OCI-LY3 (cell line): Measurements from ENCODE around the gene SAPCD2.

ENCODE experiments used
- H2AFZ ChIP-seq: fragments of 200-600, 300-600 bp; shearing (Covaris generic); 2 replicates; pipeline ENCODE4 v1.6.0; 2014; ENCODE audit warnings: antibody characterized with exemption, low read depth, low read length
- H3K27ac ChIP-seq: fragments of 200-600, 300-600 bp; sonication (generic); 2 replicates; pipeline ENCODE4 v1.5.1; 2014; ENCODE audit warnings: mild to moderate bottlenecking, low read length, moderate library complexity, mixed read lengths
- H3K27me3 ChIP-seq: fragments of 200-600, 300-600 bp; sonication (generic); 2 replicates; pipeline ENCODE4 v1.6.1; 2014; ENCODE audit warnings: low read depth, low read length, mixed read lengths
- H3K36me3 ChIP-seq: fragments of 200-600, 300-600 bp; sonication (generic); replicated peaks from 2 replicates; pipeline ENCODE3; 2014; ENCODE audit warnings: low read depth, low read length, mixed read lengths
- H3K4me1 ChIP-seq: fragments of 300-600, 200-600 bp; sonication (generic); 2 replicates; pipeline ENCODE4 v1.6.1; 2014; ENCODE audit warnings: low read length, mixed read lengths
- H3K4me2 ChIP-seq: fragments of 200-600, 300-600 bp; sonication (generic); 2 replicates; pipeline ENCODE4 v1.6.1; 2014; ENCODE audit warnings: low read length, mixed read lengths
- H3K4me3 ChIP-seq: fragments of 300-600, 200-600 bp; sonication (generic); 2 replicates; pipeline ENCODE4 v1.5.1; 2014; ENCODE audit warnings: antibody characterized with exemption, mild to moderate bottlenecking, low read length, moderate library complexity
- H3K79me2 ChIP-seq: fragments of 300-600, 200-600 bp; shearing (Covaris generic); 2 replicates; pipeline ENCODE4 v1.6.1; 2014; ENCODE audit warnings: mild to moderate bottlenecking, low read length, mixed read lengths
- H3K9ac ChIP-seq: fragments of 300-600, 200-600 bp; shearing (Covaris generic); 2 replicates; pipeline ENCODE4 v1.6.0; 2014; ENCODE audit warnings: mild to moderate bottlenecking, low read length, moderate library complexity
- H3K9me3 ChIP-seq: fragments of 200-600, 300-600 bp; shearing (Covaris generic); 2 replicates; pipeline ENCODE4 v1.6.1; 2014; ENCODE audit warnings: low read length, mixed read lengths; ENCODE audit not compliant: insufficient read depth
- H4K20me1 ChIP-seq: fragments of 200-600, 300-600 bp; sonication (generic); 2 replicates; pipeline ENCODE4 v1.6.1; 2016; ENCODE audit warnings: low read length, mixed read lengths; ENCODE audit not compliant: insufficient read depth
- EZH2phosphoT487 ChIP-seq: fragments of 200-600 bp; shearing (Covaris generic); IDR thresholded peaks from 2 replicates; pipeline ENCODE4 v1.6.1; 2018; ENCODE audit warnings: antibody characterized with exemption, mixed run types, low read depth
- TF ChIP-seq, protein P1 (sequence below): fragments of 200-600, 300-600 bp; sonication (generic); IDR thresholded peaks from 2 replicates; pipeline ENCODE4 v1.5.1; 2014; ENCODE audit warnings: antibody characterized with exemption, low read length, low read depth

The SAPCD2 gene

DNA sequence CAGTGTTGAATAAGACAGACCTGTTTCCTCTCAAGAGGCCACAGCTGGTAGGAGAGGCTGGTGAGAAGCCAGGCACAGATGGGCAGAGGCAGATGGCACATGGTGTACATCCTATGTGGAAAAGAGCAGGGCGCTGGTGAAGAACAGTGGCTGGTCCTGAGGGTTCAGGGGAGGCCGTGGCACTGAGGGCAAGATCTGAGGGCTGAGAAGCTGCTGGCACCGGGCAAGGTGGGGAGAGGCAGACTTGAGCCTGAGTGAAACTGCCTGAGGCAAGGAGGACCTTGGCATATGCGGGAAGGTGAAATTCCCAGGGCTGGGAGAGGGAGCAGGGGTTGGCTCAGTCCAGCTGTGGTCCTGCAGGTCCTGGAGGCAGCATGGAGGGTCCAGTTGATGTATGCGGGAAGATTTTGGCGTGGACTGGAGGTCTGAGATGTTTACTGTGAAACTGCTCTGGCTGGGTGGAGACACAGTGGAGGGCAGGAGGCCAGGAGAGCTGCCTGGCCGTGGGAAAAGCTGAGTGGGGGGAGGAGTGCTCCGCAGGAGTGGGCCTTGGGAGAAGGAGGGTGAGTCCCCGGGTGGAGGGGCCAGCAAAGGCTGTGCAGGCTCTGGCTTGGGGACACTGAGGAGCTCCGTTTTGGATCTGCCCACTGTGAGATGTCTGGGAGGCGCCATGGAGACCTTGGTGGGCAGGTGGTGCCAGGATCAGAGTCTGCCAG lies 19.0 kb upstream of the SAPCD2 start:
- Histone ChIP-seq H3K4me1 (peaks cover 28% of the 10 kb centered on the region), H2AFZ (no peak overlapping the region), H3K27me3 (no peaks in the 10 kb centered on the region), H3K9ac (no peak overlapping the region), H3K79me2 (peaks cover 14% of the 10 kb centered on the region), H3K27ac (no peak overlapping the region), H4K20me1 (no peaks in the 10 kb centered on the region), H3K4me2 (no peak overlapping the region), H3K4me3 (no peak overlapping the region), H3K9me3 (no peaks in the 10 kb centered on the region), H3K36me3 (peaks cover 18% of the 10 kb centered on the region)
- TF ChIP-seq, protein P1, sequence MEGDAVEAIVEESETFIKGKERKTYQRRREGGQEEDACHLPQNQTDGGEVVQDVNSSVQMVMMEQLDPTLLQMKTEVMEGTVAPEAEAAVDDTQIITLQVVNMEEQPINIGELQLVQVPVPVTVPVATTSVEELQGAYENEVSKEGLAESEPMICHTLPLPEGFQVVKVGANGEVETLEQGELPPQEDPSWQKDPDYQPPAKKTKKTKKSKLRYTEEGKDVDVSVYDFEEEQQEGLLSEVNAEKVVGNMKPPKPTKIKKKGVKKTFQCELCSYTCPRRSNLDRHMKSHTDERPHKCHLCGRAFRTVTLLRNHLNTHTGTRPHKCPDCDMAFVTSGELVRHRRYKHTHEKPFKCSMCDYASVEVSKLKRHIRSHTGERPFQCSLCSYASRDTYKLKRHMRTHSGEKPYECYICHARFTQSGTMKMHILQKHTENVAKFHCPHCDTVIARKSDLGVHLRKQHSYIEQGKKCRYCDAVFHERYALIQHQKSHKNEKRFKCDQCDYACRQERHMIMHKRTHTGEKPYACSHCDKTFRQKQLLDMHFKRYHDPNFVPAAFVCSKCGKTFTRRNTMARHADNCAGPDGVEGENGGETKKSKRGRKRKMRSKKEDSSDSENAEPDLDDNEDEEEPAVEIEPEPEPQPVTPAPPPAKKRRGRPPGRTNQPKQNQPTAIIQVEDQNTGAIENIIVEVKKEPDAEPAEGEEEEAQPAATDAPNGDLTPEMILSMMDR, result no peak
- no peak for TF ChIP-seq EZH2phosphoT487

DNA sequence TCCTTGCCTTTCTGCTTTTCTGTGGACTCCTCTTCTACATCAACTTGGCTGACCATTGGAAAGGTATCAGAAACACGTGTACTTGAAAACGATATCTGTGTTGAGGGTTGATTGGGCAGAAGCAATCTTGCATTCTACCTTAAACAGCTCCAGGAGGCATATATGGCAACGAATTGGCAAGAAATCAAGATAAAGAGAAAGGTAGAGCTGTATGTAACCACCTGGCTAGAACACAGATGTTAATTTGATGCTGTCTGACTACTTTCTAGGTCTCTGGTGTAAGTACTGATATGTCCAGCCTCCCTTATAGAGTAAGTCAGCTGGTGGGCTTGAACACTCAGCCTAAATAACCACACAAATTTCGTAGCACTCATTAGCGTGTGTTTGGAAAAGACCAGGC lies 17.8 kb upstream of the SAPCD2 start:
- no peak for TF ChIP-seq EZH2phosphoT487
- TF ChIP-seq, protein P1, result no peak
- Histone ChIP-seq H3K27ac (no peak overlapping the region), H3K9ac (peak overlapping the region; percentile 86; the same call in 1 of the 2 replicates), H3K9me3 (no peaks in the 10 kb centered on the region), H3K4me2 (peak overlapping the region; percentile 96), H3K4me1 (peaks cover 41% of the 10 kb centered on the region), H3K27me3 (no peaks in the 10 kb centered on the region), H3K4me3 (peak overlapping the region; percentile 87), H3K36me3 (peaks cover 20% of the 10 kb centered on the region), H3K79me2 (peaks cover 14% of the 10 kb centered on the region), H4K20me1 (peaks cover 3% of the 10 kb centered on the region; the same call in 1 of the 2 replicates), H2AFZ (no peak overlapping the region)

DNA sequence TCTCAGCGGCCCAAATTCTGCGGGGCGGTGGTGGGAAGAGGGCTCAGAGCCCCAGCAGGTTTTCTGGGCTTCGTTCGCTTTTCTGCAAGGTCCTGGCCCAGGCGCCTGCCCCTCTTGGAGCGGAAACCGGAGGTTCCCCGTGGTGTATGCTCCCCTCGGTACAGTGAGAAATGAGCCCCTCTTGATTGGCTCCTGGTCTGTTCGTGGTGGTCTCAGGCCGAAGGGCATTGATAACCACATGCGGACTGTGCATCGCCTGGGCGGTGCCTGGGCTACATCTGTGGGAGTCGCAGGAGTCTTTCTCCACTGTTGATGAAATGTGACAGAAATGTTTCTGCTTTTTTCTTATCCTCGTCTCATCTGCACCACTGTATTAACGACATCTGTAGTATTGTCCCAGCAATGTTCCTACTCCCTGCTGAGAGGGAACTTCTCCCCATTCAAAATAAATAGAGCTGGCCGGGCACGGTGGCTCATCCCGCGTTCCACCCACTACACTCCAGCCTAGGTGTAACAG lies 17.1 kb upstream of the SAPCD2 start:
- Histone ChIP-seq H3K79me2 (peaks cover 14% of the 10 kb centered on the region), H3K9me3 (no peaks in the 10 kb centered on the region), H3K27me3 (no peaks in the 10 kb centered on the region), H4K20me1 (peaks cover 6% of the 10 kb centered on the region; the same call in 1 of the 2 replicates), H3K36me3 (peaks cover 23% of the 10 kb centered on the region), H3K4me1 (peaks cover 45% of the 10 kb centered on the region), H3K4me3 (peak overlapping the region; percentile 87), H3K27ac (peak overlapping the region; percentile 69), H3K4me2 (peak overlapping the region; percentile 96), H2AFZ (peak overlapping the region; percentile 55), H3K9ac (peak overlapping the region; percentile 86)
- TF ChIP-seq, protein P1, result no peak
- TF ChIP-seq EZH2phosphoT487, result no peak

DNA sequence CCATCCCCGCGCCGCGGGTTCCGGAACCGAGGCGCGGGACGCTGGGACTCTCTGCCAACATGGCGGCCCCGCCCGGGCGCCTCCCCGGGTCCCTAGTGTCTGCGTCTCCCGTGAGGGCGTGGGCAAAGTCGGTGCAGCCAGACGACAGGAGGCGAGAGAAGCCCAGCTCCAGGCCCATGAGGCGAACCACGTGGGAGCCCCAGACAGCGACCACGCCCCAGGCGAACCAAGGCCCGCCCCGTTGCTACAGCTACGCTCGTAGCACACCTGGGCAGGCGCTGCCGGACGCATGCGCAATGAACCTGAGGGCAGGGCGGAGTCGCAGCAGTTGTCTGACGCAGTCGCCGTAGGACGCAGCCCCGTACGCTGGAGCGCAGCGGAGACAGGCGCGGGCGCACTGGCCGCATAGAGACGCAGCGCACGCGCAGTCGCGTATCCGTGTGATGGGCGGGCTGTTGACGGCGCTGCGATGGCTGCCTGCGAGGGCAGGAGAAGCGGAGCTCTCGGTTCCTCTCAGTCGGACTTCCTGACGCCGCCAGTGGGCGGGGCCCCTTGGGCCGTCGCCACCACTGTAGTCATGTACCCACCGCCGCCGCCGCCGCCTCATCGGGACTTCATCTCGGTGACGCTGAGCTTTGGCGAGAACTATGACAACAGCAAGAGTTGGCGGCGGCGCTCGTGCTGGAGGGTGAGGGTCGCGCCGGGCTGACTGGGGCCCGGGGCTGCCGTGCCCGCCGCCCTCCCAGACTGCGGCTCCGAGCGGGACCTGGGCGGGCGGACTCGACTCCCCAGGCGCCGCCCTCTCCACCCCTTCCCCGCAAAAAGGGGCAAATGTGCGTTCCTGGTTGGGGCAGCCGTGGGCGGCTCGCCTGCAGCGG lies 16.4 kb upstream of the SAPCD2 start, which contains the start of gene MAN1B1:
Gene MAN1B1 (plus strand): TSS at position 455 of the 878 bp plus-strand sequence. CDS start 15 bp downstream, at position 470.
- Histone ChIP-seq H3K9me3 (no peaks in the 10 kb centered on the region), H2AFZ (peak within 1 kb of the TSS; percentile 55), H3K27me3 (no peaks in the 10 kb centered on the region), H3K27ac (peak within 1 kb of the TSS; percentile 73), H3K4me3 (peak within 1 kb of the TSS; percentile 87), H3K4me2 (peak within 1 kb of the TSS; percentile 96), H4K20me1 (peaks cover 7% of the 10 kb centered on the region; the same call in 1 of the 2 replicates), H3K79me2 (peaks cover 14% of the 10 kb centered on the region), H3K4me1 (peaks cover 45% of the 10 kb centered on the region), H3K9ac (peak within 1 kb of the TSS; percentile 90), H3K36me3 (peaks cover 25% of the 10 kb centered on the region)
- TF ChIP-seq, protein P1, result no peak
- no peak for TF ChIP-seq EZH2phosphoT487
